K562 (cell line): ENCODE data around the gene PPM1F. TPM values are rescaled to one million over a fixed set of nuclear protein-coding genes. Genes with fewer than 3 reads are reported as not detected.
A peak's percentile ranks its signal among the peaks of the same experiment; 100 is the strongest.

ENCODE experiments used
- ATAC-seq: fragments of 200-7000 bp; cut with Tn5 transposase; 3 replicates; pipeline ENCODE4 v1.9.1; 2020; ENCODE audit warnings: moderate library complexity
- BruUV-seq: library from RNA; stranded (reverse); fragments of 400-500 nt; replicated peaks from 2 replicates; lab custom pipeline; 2021; lab: Mats Ljungman, UMichigan
- CTCF ChIA-PET: fragments of 300-600 bp; formaldehyde crosslinking; extraction: SDS; loops from one replicate; lab custom pipeline; 2021; ENCODE audit warnings: low intra/inter-chr PET ratio; lab: Yijun Ruan, JAX
- POLR2A ChIA-PET: fragments of 300-600, 350-650 bp; sonication (Branson Sonifier 250); formaldehyde crosslinking; extraction: SDS; loops from one replicate; lab custom pipeline; 2021; ENCODE audit warnings: antibody characterized with exemption, inconsistent platforms; lab: Yijun Ruan, JAX
- DNase-seq, 4 experiments: peaks; one replicate each; pipeline versions ENCODE4 v3.0.0 to v3.0.0-alpha.2; 2011 to 2018; ENCODE audit warnings: low spot score in 3 of 4, mixed read lengths in 3 of 4; ENCODE audit errors: extremely low read depth in 1 of 4
- FAIRE-seq: peaks from 2 replicates; lab custom pipeline; 2011; peaks lifted over from hg19 to GRCh38; lab: Jason Lieb, UNC
- H2AFZ ChIP-seq: 2 replicates; pipeline ENCODE4 v1.6.0; 2011; ENCODE audit warnings: low read depth, low read length, control low read depth, inconsistent platforms
- H3K27ac ChIP-seq: fragments of 200-600 bp; 3 replicates; pipeline ENCODE4 v1.8.0; 2011; ENCODE audit warnings: low read depth, mild to moderate bottlenecking, control low read depth, inconsistent platforms, low read length, moderate library complexity, mixed read lengths; ENCODE audit errors: extremely low read depth
- H3K27me3 ChIP-seq, 2 experiments: fragments of 300-600 bp in 1 of 2; 2 replicates in 1 of 2; 3 replicates in 1 of 2; pipeline versions ENCODE4 v1.6.0 to v1.8.0; 2011; ENCODE audit warnings: inconsistent platforms in 2 of 2, low read length in 2 of 2, mild to moderate bottlenecking in 1 of 2, mixed read lengths in 1 of 2, moderate library complexity in 1 of 2; ENCODE audit not compliant: control insufficient read depth in 2 of 2, insufficient read depth in 2 of 2
- H3K36me3 ChIP-seq: fragments of 300-600 bp; 3 replicates; pipeline ENCODE4 v1.8.0; 2011; ENCODE audit warnings: mild to moderate bottlenecking, low read length, inconsistent platforms; ENCODE audit not compliant: control insufficient read depth, insufficient read depth
- H3K4me1 ChIP-seq, 2 experiments: fragments of 200-600 bp in 1 of 2; replicated peaks in 1 of 2; 2 replicates in 1 of 2; 3 replicates in 1 of 2; pipeline versions ENCODE4 v1.5.1 to v1.8.0; 2011; ENCODE audit warnings: inconsistent platforms in 2 of 2, low read length in 2 of 2, mild to moderate bottlenecking in 1 of 2, mixed read lengths in 1 of 2, moderate library complexity in 1 of 2; ENCODE audit not compliant: control insufficient read depth in 2 of 2, insufficient read depth in 2 of 2
- H3K4me2 ChIP-seq: 2 replicates; pipeline ENCODE4 v1.6.1; 2011; ENCODE audit warnings: low read length, control low read depth, inconsistent platforms, mixed read lengths; ENCODE audit not compliant: insufficient read depth
- H3K4me3 ChIP-seq: fragments of 200-600 bp; sonication (generic), shearing (Covaris generic); 2 replicates; pipeline ENCODE4 v1.5.1; 2016; ENCODE audit warnings: control low read depth, inconsistent platforms
- H3K79me2 ChIP-seq: fragments of 200-600 bp; 3 replicates; pipeline ENCODE4 v1.8.0; 2011; ENCODE audit warnings: low read length, inconsistent platforms; ENCODE audit not compliant: control insufficient read depth, insufficient read depth
- H3K9ac ChIP-seq, 2 experiments: 2 replicates each; pipeline versions ENCODE4 v1.6.0 to v1.6.1; 2011; ENCODE audit warnings: low read depth in 2 of 2, low read length in 2 of 2, control low read depth in 1 of 2, inconsistent platforms in 1 of 2, mild to moderate bottlenecking in 1 of 2, mixed read lengths in 1 of 2; ENCODE audit not compliant: insufficient read depth in 1 of 2
- H3K9me1 ChIP-seq: one replicate; pipeline ENCODE4 v1.6.0; 2011; ENCODE audit warnings: inconsistent platforms, mild to moderate bottlenecking, low read length, moderate library complexity; ENCODE audit not compliant: control insufficient read depth, insufficient read depth
- H3K9me3 ChIP-seq: replicated peaks from 2 replicates; pipeline ENCODE4 v1.5.1; 2011; ENCODE audit warnings: low read depth, low read length, inconsistent platforms; ENCODE audit not compliant: control insufficient read depth, insufficient read depth
- H4K20me1 ChIP-seq: replicated peaks from 2 replicates; pipeline ENCODE4 v1.6.1; 2011; ENCODE audit warnings: low read length, inconsistent platforms, mixed read lengths; ENCODE audit not compliant: control insufficient read depth, insufficient read depth
- ARHGAP35 ChIP-seq: fragments of 450-650 bp; IDR thresholded peaks from 2 replicates; pipeline ENCODE4 v1.6.1; 2018; ENCODE audit not compliant: partially characterized antibody
- CBFA2T2 ChIP-seq: fragments of 450-650 bp; conservative IDR thresholded peaks from 2 replicates; pipeline ENCODE4 v1.6.1; 2017; ENCODE audit warnings: mild to moderate bottlenecking
- DPF2 ChIP-seq: fragments of 450-650 bp; IDR thresholded peaks from 2 replicates; pipeline ENCODE4 v1.6.1; 2016
- GABPB2 ChIP-seq: fragments of 250-450 bp; sonication (Bioruptor Pico); conservative IDR thresholded peaks from 2 replicates; pipeline ENCODE4 v1.5.1; 2021; ENCODE audit warnings: mild to moderate bottlenecking
- ILK ChIP-seq: fragments of 450-650 bp; IDR thresholded peaks from 2 replicates; pipeline ENCODE4 v1.6.1; 2016; ENCODE audit warnings: missing genetic modification characterization, low read depth, mild to moderate bottlenecking, missing compliant biosample characterization, moderate library complexity, borderline replicate concordance
- PATZ1 ChIP-seq: fragments of 250-450 bp; sonication (Bioruptor Pico); IDR thresholded peaks from 2 replicates; pipeline ENCODE4 v1.5.0; 2020; ENCODE audit warnings: mild to moderate bottlenecking, borderline replicate concordance
- ZNF121 ChIP-seq: sonication (generic); formaldehyde crosslinking; conservative IDR thresholded peaks from 2 replicates; pipeline ENCODE4 v1.8.0; 2022; ENCODE audit warnings: missing genetic modification reagents
- ZNF146 ChIP-seq: IDR thresholded peaks from one replicate; pipeline ENCODE4 v1.6.1; 2018; ENCODE audit warnings: missing compliant biosample characterization; ENCODE audit not compliant: unreplicated experiment
- ZNF589 ChIP-seq: fragments of 200-800 bp; sonication (Bioruptor generic); IDR thresholded peaks from 2 replicates; pipeline ENCODE4 v1.6.1; 2016; ENCODE audit warnings: low read depth, missing genetic modification characterization, missing compliant biosample characterization
- ZNF740 ChIP-seq, 3 experiments: fragments of 200-800 bp in 1 of 3; sonication (Bioruptor generic) in 1 of 3; sonication (generic) in 1 of 3; formaldehyde crosslinking in 1 of 3; IDR thresholded peaks; 2 replicates each; pipeline versions ENCODE4 v1.6.1 to v1.8.0; 2016 to 2022; ENCODE audit warnings: mild to moderate bottlenecking in 2 of 3, missing compliant biosample characterization in 2 of 3, missing genetic modification characterization in 2 of 3, missing genetic modification reagents in 1 of 3
- WGBS: fragments of 100-300 bp; shearing (Covaris generic); methylation state at CpG from one replicate; pipeline ENCODE4 v1.1.6; 2016; ENCODE audit warnings: low coverage, mixed read lengths; ENCODE audit not compliant: insufficient coverage; ENCODE audit errors: missing lambda C conversion rate; 5-methylcytosine and 5-hydroxymethylcytosine counted together
- in situ Hi-C: fragments of 300-500 bp; cut with MboI; formaldehyde crosslinking; loops from 4 replicates; pipeline ENCODE4 v1.15.0; 2018; ENCODE audit warnings: inconsistent platforms, mixed read lengths
- intact Hi-C: fragments of 100-400 bp; cut with micrococcal nuclease; formaldehyde crosslinking; loops from 2 replicates; pipeline ENCODE4 v1.14.2; 2022
- polyA plus RNA-seq, 8 experiments: library from polyadenylated mRNA; depleted of rRNA in 4 of 8; stranded (reverse) in 5 of 8; unstranded in 3 of 8; fragments of >200 nt; fragmentation: Nextera tagmentation in 2 of 8; fragmentation: Illumina TruSeq in 1 of 8; extraction: Ambion mirVana in 2 of 8; extraction: Trizol in 1 of 8; gene quantifications; 2 replicates each; pipeline versions ENCODE4 v1.2.1 to v1.2.3, GENCODE V29; 2011 to 2014; ENCODE audit warnings: inconsistent platforms in 1 of 8, missing spikeins in 1 of 8
- total RNA-seq, 7 experiments: library from RNA; depleted of rRNA in 6 of 7; stranded (reverse); fragments of >200 nt in 6 of 7; fragmentation: Illumina TruSeq in 2 of 7; extraction: Trizol in 2 of 7; gene quantifications; 2 replicates each; pipeline versions ENCODE4 v1.2.1 to v1.2.3, GENCODE V29; 2011 to 2021; ENCODE audit warnings: low replicate concordance in 1 of 7
- TF ChIP-seq, protein P1 (sequence below): sonication (generic); formaldehyde crosslinking; IDR thresholded peaks from 2 replicates; pipeline ENCODE4 v1.9.0; 2022; ENCODE audit warnings: mild to moderate bottlenecking, missing genetic modification reagents
- TF ChIP-seq, protein P2 (sequence below): fragments of 450-650 bp; IDR thresholded peaks from 2 replicates; pipeline ENCODE4 v1.6.1; 2014; ENCODE audit warnings: low read depth, mild to moderate bottlenecking, moderate library complexity, borderline replicate concordance

The PPM1F gene
- total and polyA plus RNA-seq, 9 of the 15 experiments (the other 6 are each of a cell fraction or from before 2014, with no cell fraction given), result 2.1 to 159 (median 64.0) TPM

DNA sequence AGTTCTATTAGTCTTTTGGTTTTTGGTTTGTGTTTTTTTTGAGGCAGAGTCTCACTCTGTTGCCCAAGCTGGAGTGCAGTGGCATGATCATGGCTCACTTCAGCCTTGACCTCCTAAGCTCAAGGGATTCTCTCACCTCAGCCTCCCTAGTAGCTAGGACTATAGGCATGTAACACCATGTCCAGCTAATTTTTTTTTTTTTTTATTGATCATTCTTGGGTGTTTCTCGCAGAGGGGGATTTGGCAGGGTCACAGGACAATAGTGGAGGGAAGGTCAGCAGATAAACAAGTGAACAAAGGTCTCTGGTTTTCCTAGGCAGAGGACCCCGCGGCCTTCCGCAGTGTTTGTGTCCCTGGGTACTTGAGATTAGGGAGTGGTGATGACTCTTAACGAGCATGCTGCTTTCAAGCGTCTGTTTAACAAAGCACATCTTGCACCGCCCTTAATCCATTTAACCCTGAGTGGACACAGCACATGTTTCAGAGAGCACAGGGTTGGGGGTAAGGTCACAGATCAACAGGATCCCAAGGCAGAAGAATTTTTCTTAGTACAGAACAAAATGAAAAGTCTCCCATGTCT is 69.8 kb downstream of the PPM1F start (continued):
- TF ChIP-seq GABPB2 (CRISPR knock-in tag), result peak; percentile 84; the same call in 1 of the 2 replicates

GRCh38 chr22:21881841-21882753 is 70.6 kb downstream of the PPM1F start:
- WGBS, result 46% methylated on average over 10 of the region's 10 CpGs
- Histone ChIP-seq H3K4me3 (no peak overlapping the region), H3K9me3 (no peaks in the 10 kb centered on the region), H3K27ac (no peak overlapping the region), H3K79me2 (no peaks in the 10 kb centered on the region), H3K9ac (no peak overlapping the region), H3K9me1 (no peaks in the 10 kb centered on the region), H4K20me1 (no peaks in the 10 kb centered on the region), H3K27me3 (peaks cover 4 to 25% of the 10 kb centered on the region in 2 experiments; a peak in 4 of 5 replicates), H3K4me2 (no peak overlapping the region), H3K4me1 (peaks cover 4 to 10% of the 10 kb centered on the region in 2 experiments), H3K36me3 (no peaks in the 10 kb centered on the region), H2AFZ (peak overlapping the region; percentile 3)
- DNase-seq (peak in 3 of 4 experiments; percentile 41 to 52 (median 46)), ATAC-seq (peak; percentile 40), FAIRE-seq (no peak)
- no TSS peak for BruUV-seq
- ChIA-PET CTCF (no interaction called here), POLR2A (interaction anchor here (0.6 to 35.2 kb wide), 8 partner anchors 11 to 1653 kb away, joined by 3 to 1351 read pairs (median 6); partner anchors contain the start of gene MAPK1)
- intact Hi-C loops, result no loop called here
- in situ Hi-C loops, result no loop called here
- TF ChIP-seq, protein P1, sequence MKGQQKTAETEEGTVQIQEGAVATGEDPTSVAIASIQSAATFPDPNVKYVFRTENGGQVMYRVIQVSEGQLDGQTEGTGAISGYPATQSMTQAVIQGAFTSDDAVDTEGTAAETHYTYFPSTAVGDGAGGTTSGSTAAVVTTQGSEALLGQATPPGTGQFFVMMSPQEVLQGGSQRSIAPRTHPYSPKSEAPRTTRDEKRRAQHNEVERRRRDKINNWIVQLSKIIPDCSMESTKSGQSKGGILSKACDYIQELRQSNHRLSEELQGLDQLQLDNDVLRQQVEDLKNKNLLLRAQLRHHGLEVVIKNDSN (CRISPR knock-in tag), result peak; percentile 32; the same call in 1 of the 2 replicates
- no peak for TF ChIP-seq ARHGAP35
- TF ChIP-seq CBFA2T2, result no peak
- TF ChIP-seq, protein P2, sequence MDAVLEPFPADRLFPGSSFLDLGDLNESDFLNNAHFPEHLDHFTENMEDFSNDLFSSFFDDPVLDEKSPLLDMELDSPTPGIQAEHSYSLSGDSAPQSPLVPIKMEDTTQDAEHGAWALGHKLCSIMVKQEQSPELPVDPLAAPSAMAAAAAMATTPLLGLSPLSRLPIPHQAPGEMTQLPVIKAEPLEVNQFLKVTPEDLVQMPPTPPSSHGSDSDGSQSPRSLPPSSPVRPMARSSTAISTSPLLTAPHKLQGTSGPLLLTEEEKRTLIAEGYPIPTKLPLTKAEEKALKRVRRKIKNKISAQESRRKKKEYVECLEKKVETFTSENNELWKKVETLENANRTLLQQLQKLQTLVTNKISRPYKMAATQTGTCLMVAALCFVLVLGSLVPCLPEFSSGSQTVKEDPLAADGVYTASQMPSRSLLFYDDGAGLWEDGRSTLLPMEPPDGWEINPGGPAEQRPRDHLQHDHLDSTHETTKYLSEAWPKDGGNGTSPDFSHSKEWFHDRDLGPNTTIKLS, result no peak
- TF ChIP-seq ZNF121 (CRISPR knock-in tag), result no peak
- no peak for TF ChIP-seq PATZ1 (CRISPR knock-in tag)
- no peak for TF ChIP-seq DPF2
- no peak for TF ChIP-seq ZNF589 (CRISPR knock-in tag)
- TF ChIP-seq ZNF740 (CRISPR knock-in tag; IDR thresholded peaks at IDR 0.05), result no peak; the same call in 1 of the 2 replicates
- no peak for TF ChIP-seq ZNF740 (tag; IDR thresholded peaks at IDR 0.05)
- TF ChIP-seq ZNF146 (CRISPR knock-in tag), result no peak
- TF ChIP-seq ILK (tag), result no peak
